ENCODE measurements around the gene CYP19A1. TPM values are rescaled to one million over a fixed set of nuclear protein-coding genes. Genes with fewer than 3 reads are reported as not detected.
"Not testable (repeated sequence)": the region's sequence is repeated elsewhere in the genome, so short reads cannot be mapped to it uniquely, and the experiment has no call there.

Gene CYP19A1
- total RNA-seq, 1 experiment from 2014 or later, result not detected

DNA sequence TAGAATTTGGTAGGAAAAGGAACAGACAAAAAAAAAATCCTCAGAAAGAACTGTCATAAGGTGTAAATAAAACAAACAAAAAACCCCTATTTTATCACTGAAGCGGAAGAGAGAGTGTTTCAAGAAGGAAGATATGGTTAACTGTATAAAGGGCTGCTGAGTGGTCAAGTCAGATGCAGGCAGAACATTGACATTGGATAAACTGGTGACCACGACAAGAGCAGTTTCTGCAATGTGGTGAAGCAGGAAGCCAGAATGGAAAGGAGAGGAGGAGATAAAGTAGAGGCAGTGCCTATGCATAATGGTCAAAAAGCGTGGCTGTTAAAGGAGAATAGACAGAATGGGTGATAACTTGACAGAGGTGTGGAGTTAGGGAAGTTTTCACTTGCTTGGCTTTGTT is 75.3 kb downstream of the CYP19A1 start:
- ATAC-seq, result no peak
- POLR2A ChIA-PET, result no interaction called here
- H3K4me3 ChIP-seq (ENCODE audit: low read depth in 2 of 2, low read length in 2 of 2), result no peak overlapping the region
- intact Hi-C loops (cut with micrococcal nuclease; ENCODE audit: unreplicated experiment), result no loop called here
- no peaks in the 10 kb centered on the region for H3K36me3 ChIP-seq (ENCODE audit: control insufficient read depth, insufficient read depth, low read length)
- in situ Hi-C loops (cut with HindIII; ENCODE audit: low pct_unique_long_range_greater_than_20kb, low sequenced_read_pairs), result no loop called here
- H3K27ac ChIP-seq (ENCODE audit: low read length), result no peak overlapping the region
- no peaks in the 10 kb centered on the region for H3K9me3 ChIP-seq (ENCODE audit: control insufficient read depth, insufficient read depth, low read depth, low read length)
- CTCF ChIA-PET, result no interaction called here
- no peak for DNase-seq (ENCODE audit: low read depth, low spot score)
- TF ChIP-seq, protein P1, sequence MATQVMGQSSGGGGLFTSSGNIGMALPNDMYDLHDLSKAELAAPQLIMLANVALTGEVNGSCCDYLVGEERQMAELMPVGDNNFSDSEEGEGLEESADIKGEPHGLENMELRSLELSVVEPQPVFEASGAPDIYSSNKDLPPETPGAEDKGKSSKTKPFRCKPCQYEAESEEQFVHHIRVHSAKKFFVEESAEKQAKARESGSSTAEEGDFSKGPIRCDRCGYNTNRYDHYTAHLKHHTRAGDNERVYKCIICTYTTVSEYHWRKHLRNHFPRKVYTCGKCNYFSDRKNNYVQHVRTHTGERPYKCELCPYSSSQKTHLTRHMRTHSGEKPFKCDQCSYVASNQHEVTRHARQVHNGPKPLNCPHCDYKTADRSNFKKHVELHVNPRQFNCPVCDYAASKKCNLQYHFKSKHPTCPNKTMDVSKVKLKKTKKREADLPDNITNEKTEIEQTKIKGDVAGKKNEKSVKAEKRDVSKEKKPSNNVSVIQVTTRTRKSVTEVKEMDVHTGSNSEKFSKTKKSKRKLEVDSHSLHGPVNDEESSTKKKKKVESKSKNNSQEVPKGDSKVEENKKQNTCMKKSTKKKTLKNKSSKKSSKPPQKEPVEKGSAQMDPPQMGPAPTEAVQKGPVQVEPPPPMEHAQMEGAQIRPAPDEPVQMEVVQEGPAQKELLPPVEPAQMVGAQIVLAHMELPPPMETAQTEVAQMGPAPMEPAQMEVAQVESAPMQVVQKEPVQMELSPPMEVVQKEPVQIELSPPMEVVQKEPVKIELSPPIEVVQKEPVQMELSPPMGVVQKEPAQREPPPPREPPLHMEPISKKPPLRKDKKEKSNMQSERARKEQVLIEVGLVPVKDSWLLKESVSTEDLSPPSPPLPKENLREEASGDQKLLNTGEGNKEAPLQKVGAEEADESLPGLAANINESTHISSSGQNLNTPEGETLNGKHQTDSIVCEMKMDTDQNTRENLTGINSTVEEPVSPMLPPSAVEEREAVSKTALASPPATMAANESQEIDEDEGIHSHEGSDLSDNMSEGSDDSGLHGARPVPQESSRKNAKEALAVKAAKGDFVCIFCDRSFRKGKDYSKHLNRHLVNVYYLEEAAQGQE (IDR thresholded peaks at IDR 0.05; ENCODE audit: insufficient read depth in 1 of 2, low read depth in 2 of 2, low read length in 1 of 2), result no peak
- TF ChIP-seq TCF7L2 (IDR thresholded peaks at IDR 0.05; ENCODE audit: low read depth, low read length), result no peak
- no peak for TF ChIP-seq POLR2AphosphoS5 (IDR thresholded peaks at IDR 0.05; ENCODE audit: low read depth, low read length)
- no peak for TF ChIP-seq SIN3A (IDR thresholded peaks at IDR 0.05; ENCODE audit: borderline replicate concordance, insufficient read depth, low read depth, low read length)
- TF ChIP-seq, protein P2, sequence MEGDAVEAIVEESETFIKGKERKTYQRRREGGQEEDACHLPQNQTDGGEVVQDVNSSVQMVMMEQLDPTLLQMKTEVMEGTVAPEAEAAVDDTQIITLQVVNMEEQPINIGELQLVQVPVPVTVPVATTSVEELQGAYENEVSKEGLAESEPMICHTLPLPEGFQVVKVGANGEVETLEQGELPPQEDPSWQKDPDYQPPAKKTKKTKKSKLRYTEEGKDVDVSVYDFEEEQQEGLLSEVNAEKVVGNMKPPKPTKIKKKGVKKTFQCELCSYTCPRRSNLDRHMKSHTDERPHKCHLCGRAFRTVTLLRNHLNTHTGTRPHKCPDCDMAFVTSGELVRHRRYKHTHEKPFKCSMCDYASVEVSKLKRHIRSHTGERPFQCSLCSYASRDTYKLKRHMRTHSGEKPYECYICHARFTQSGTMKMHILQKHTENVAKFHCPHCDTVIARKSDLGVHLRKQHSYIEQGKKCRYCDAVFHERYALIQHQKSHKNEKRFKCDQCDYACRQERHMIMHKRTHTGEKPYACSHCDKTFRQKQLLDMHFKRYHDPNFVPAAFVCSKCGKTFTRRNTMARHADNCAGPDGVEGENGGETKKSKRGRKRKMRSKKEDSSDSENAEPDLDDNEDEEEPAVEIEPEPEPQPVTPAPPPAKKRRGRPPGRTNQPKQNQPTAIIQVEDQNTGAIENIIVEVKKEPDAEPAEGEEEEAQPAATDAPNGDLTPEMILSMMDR (IDR thresholded peaks at IDR 0.05), result no peak
- H3K27me3 ChIP-seq (ENCODE audit: control insufficient read depth, insufficient read depth, low read length), result peaks cover 6% of the 10 kb centered on the region
- no TSS peak for BruUV-seq (replicated peaks)
- H3K4me1 ChIP-seq (ENCODE audit: control insufficient read depth, insufficient read depth, low read length), result no peaks in the 10 kb centered on the region

DNA sequence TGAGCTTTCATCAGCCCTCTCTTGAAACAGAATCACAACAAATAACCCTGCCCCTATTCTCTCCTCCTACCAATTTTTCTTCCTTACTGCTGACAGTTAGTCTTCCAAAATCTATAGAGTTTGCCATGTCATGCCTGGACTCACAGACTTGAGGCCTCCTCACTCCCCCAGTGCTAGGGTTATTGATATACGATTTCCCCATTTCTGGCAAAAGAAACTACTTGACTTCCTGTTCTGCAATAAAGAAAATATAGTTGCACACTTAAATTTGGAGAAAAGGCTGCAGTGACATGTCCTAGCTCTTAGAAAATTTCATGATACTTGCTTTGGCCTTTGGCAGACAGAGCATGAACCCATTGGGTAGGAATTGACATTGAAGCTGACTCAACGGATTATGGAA is 75.9 kb downstream of the CYP19A1 start:
- DNase-seq (ENCODE audit: low read depth, low spot score) (no peak), ATAC-seq (no peak)
- Histone ChIP-seq H3K27ac (ENCODE audit: low read length) (no peak overlapping the region), H3K9me3 (ENCODE audit: control insufficient read depth, insufficient read depth, low read depth, low read length) (no peaks in the 10 kb centered on the region), H3K4me3 (ENCODE audit: low read depth in 2 of 2, low read length in 2 of 2) (no peak overlapping the region), H3K4me1 (ENCODE audit: control insufficient read depth, insufficient read depth, low read length) (no peaks in the 10 kb centered on the region), H3K27me3 (ENCODE audit: control insufficient read depth, insufficient read depth, low read length) (peaks cover 6% of the 10 kb centered on the region), H3K36me3 (ENCODE audit: control insufficient read depth, insufficient read depth, low read length) (no peaks in the 10 kb centered on the region)
- BruUV-seq (replicated peaks), result no TSS peak
- ChIA-PET POLR2A (no interaction called here), CTCF (no interaction called here)
- intact Hi-C loops (cut with micrococcal nuclease; ENCODE audit: unreplicated experiment), result no loop called here
- no peak for TF ChIP-seq POLR2AphosphoS5 (IDR thresholded peaks at IDR 0.05; ENCODE audit: low read depth, low read length)
- TF ChIP-seq, protein P2 (IDR thresholded peaks at IDR 0.05), result no peak
- TF ChIP-seq, protein P1 (IDR thresholded peaks at IDR 0.05; ENCODE audit: insufficient read depth in 1 of 2, low read depth in 2 of 2, low read length in 1 of 2), result no peak
- TF ChIP-seq TCF7L2 (IDR thresholded peaks at IDR 0.05; ENCODE audit: low read depth, low read length), result no peak
- TF ChIP-seq SIN3A (IDR thresholded peaks at IDR 0.05; ENCODE audit: borderline replicate concordance, insufficient read depth, low read depth, low read length), result no peak
- in situ Hi-C loops (cut with HindIII; ENCODE audit: low pct_unique_long_range_greater_than_20kb, low sequenced_read_pairs), result no loop called here

DNA sequence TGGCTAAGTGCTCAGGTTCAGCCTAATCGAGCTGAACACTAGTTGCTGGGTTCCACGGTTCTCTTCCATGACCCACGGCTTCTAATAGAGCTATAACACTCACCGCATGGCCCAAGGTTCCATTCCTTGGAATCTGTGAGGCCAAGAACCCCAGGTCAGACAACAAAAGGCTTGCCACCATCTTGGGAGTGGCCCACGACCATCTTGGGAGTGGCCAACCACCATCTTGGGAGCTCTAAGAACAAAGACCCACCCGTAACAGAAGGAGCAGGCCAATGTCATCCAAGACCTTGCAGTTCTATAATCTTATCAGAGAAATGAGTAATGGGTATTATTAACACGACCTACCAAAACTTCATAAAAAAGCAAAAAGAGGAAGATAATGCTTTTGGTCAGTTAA is 77.3 kb downstream of the CYP19A1 start:
- in situ Hi-C loops (cut with HindIII; ENCODE audit: low pct_unique_long_range_greater_than_20kb, low sequenced_read_pairs); H3K27me3 ChIP-seq (ENCODE audit: control insufficient read depth, insufficient read depth, low read length): not testable (repeated sequence)

More for the DNA sequence above, 77.3 kb downstream of the CYP19A1 start:
- DNase-seq (ENCODE audit: low read depth, low spot score); H3K36me3 ChIP-seq (ENCODE audit: control insufficient read depth, insufficient read depth, low read length); H3K27ac ChIP-seq (ENCODE audit: low read length); intact Hi-C loops (cut with micrococcal nuclease; ENCODE audit: unreplicated experiment); BruUV-seq (replicated peaks); POLR2A ChIA-PET; CTCF ChIA-PET; ATAC-seq; H3K4me3 ChIP-seq (ENCODE audit: low read depth in 2 of 2, low read length in 2 of 2); H3K9me3 ChIP-seq (ENCODE audit: control insufficient read depth, insufficient read depth, low read depth, low read length); H3K4me1 ChIP-seq (ENCODE audit: control insufficient read depth, insufficient read depth, low read length): not testable (repeated sequence)
